COLO668 (cell line): Measurements from ENCODE around the gene GGTLC2.

Experiments
- DNase-seq: peaks from one replicate; lab custom pipeline; 2025; ENCODE audit not compliant: unreplicated experiment; lab: John Stamatoyannopoulos, UW

The GGTLC2 gene

DNA sequence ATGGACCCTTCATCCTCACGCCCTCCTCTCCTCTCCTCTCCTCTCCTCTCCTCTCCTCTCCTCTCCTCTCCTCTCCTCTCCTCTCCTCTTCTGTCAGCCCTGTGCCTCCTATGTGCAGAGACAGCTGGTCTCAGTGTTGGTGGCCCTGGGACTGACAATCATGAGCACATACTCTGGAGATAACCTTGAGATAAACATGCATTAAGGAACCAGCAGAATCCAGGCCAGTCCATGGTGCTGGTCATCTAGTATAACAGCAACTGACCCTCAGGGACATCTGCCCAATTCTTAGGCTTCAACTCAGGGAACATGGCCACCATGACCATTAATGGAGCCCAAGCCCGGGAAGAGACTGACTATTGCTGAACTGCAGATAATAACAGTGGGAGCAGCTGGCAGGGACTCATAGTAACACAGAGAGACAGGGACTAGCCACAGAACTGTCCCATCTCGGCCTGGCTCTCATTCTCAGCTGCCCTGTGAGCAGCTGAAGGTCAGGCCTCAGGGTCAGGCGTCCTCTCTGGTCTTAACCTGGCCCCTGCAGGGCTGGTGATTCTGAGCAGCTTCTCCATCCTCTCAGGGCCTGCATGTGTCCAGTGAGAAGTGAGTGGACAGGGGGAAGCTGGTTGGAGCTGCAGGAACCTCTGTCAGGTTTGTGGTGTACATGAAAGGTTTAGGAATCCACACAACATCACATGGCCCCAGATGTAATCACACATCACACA, 45.4 kb downstream of the GGTLC2 start:
- no peak for DNase-seq

DNA sequence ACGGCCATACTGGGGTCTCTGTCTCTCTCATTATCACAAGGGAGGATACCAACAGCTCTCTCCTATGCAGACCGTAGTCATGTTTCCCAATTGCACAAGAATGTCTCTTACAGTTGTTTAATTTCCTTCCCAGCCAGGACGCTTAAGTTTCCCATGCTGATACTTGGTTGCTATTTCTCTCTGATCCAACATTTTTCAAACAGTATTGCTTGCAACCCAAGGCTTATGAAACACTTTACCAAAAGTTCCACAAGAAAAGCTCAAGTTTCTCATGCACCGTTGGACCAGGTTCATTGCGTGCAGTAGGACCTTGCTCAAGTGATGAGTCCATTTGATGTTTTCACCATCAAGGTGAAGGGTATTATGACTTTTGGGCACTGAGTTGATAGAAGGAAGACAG, 46.6 kb downstream of the GGTLC2 start:
- no peak for DNase-seq

DNA sequence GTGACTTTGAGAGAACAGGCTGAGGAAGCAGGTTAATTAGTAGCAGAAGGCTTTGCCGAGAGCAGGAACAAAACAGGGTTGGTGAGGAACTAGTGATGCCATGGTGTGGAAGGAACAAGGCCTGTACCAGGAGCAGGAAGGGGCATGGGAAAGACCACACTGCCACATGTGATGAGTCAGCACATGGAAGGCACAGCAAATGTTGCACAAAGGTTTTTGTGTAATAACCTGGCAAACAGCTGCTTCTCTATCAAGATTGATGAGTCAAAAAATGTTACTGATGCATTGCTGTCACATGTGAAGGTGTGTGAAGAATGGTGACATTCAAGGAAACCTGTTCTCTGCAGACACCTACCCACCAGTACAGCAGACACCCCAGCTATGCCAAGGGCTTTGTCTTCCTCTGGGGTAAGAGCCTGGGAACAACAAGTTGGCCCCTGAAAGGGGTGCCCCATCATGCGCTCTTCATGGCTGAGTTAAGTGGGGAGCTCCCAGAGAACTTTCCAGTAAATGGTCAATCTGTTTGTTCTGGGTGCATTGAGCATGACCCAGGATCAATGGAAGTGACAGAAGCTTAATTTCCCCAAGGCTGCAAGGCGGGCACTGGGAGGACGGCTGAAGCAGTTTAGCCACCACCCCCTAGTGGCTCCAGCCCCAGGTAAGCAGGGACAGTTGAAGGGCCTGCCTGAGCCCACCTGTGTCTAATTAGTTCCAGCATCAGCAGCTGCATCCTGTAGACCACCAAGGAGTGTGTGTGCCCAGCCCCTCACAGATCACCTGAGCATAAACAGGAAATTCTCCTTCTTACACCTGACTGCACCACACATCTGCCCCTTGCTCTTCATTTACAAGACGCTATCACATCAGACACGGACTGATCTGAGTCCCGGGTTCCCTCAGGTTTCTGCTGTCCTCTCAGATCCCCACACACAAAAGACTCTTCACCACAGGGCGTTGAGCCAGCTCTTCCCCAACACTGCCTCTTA, 47.6 kb downstream of the GGTLC2 start:
- no peak for DNase-seq

DNA sequence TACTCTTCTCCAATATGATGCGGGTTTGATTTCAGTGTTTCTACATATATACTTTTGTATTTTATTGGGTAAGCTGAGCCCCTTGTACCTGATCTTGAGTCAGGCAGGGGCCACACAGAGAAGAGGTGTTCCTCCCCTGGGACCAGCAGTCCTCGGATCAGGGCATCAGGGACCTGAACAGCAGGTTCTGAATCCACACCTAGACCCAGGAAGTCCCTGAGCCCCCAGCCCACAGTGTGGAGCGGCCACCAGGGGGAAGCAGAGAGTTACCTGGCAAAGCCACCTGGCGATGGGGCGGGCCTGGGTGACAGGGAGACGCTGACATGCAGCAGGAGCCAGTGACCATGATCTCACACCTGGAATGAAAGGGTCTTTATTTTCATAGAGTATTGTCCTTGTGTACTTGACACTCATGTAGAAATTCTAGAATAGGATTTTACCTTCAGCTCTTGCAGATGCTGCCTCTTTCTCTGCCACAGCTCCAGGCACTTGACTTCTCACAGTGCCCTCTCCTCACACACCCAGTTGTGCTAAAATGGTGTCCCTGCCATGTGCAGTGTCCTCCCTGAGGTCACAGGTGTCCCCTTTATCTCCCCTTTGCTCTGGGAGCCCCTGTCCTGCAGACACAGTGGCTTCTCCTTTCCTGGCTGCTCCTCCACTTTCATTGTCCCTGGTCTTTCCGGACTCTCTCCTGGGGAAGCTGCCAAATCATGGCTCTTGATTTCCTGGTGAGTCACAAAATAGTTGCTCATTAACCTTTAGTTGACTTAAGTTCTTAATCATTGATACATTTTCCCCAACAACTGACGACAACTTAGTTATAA, 48.5 kb downstream of the GGTLC2 start:
- peak; percentile 81 for DNase-seq

DNA sequence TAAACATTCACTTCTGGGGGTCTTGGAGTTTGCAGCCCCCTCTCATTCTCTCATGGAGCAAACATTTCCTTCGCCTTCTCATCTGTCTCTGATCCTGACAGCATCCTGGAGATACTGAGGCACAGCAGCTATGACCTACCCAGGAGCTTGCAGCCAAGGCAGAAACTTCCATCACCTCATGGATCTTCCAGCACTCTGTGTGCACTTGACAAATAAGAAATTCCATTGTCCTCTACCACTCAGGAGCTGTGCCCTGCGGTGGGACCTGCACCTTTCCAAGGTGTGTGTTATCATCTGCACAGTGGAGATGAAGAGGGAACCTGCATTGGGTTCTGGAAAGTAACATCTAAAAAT, 49.1 kb downstream of the GGTLC2 start:
- DNase-seq = no peak

DNA sequence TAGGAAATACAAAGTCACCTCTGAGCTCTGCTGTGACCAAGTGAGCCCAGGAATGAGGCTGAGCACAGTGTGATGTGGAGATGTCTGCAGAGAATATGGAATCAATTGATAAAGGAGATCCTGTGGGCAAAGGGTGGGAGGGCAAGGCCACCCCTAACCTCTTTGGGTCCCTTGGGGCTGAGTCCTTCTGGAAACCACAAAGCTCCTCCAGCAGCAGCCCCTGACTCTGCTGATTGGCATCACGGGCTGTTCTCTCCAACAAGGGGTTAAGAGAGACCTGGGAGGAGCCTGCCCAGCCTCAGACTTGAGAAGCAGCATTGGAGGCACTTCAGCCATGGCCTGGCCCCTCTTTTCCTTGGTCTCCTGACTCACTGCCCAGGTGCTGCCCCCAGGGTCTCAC, 49.7 kb downstream of the GGTLC2 start:
- DNase-seq = no peak

DNA sequence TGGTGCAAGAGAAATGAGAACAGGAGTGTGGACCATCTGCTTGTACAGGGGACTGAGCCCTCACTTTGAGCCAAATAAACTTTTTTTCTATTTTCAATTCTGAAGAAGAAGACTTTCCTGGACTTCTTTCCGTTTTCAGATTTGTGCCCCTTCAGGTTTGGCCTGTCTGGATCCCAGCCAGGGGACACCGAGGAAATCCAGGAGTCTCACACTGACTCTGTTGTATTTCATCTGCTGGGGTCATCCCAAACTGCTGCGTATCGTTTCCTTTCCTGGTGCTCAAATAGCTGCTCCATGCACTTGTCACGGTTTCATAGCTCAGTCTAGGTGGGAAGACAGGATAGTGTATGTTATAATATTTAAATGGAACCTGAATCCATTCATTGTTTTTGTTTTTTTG, 51.7 kb downstream of the GGTLC2 start:
- DNase-seq = no peak
